Gastrocnemius medialis (tissue), 4 donors: Measurements from ENCODE around the gene GPR183.

Experiments used
- POLR2A ChIP-seq, 2 donors: fragments of 450-650 bp; IDR thresholded peaks; one replicate each; pipeline ENCODE4 v1.6.1; 2017; ENCODE audit warnings: antibody characterized with exemption in 2 of 2, mild to moderate bottlenecking in 2 of 2, moderate library complexity in 2 of 2
- TF ChIP-seq, protein P1 (sequence below), 5 experiments: fragments of 450-650 bp in 3 of 5; fragments of 200-600 bp in 2 of 5; sonication (generic) in 2 of 5; IDR thresholded peaks in 4 of 5; conservative IDR thresholded peaks in 1 of 5; 1 replicate in 4 of 5; 2 replicates in 1 of 5; pipeline ENCODE4 v1.5.1; 2016 to 2019; ENCODE audit warnings: antibody characterized with exemption in 5 of 5, mild to moderate bottlenecking in 3 of 5, moderate library complexity in 3 of 5

- TF ChIP-seq, protein P1, sequence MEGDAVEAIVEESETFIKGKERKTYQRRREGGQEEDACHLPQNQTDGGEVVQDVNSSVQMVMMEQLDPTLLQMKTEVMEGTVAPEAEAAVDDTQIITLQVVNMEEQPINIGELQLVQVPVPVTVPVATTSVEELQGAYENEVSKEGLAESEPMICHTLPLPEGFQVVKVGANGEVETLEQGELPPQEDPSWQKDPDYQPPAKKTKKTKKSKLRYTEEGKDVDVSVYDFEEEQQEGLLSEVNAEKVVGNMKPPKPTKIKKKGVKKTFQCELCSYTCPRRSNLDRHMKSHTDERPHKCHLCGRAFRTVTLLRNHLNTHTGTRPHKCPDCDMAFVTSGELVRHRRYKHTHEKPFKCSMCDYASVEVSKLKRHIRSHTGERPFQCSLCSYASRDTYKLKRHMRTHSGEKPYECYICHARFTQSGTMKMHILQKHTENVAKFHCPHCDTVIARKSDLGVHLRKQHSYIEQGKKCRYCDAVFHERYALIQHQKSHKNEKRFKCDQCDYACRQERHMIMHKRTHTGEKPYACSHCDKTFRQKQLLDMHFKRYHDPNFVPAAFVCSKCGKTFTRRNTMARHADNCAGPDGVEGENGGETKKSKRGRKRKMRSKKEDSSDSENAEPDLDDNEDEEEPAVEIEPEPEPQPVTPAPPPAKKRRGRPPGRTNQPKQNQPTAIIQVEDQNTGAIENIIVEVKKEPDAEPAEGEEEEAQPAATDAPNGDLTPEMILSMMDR (IDR thresholded peaks at IDR 0.05 in 4 of 5, conservative IDR thresholded peaks at IDR 0.05 in 1 of 5): no peak
- TF ChIP-seq POLR2A (IDR thresholded peaks at IDR 0.05): no peak
Observed at GRCh38 chr13:99271249-99271648, 36.0 kb downstream of the GPR183 start.
